ENCODE data around the gene RBM33. TPM values are rescaled to one million over a fixed set of nuclear protein-coding genes. Genes with fewer than 3 reads are reported as not detected.

RBM33 gene
- polyA plus RNA-seq, 3 donors = 15.0 to 27.7 (median 22.2) TPM

DNA sequence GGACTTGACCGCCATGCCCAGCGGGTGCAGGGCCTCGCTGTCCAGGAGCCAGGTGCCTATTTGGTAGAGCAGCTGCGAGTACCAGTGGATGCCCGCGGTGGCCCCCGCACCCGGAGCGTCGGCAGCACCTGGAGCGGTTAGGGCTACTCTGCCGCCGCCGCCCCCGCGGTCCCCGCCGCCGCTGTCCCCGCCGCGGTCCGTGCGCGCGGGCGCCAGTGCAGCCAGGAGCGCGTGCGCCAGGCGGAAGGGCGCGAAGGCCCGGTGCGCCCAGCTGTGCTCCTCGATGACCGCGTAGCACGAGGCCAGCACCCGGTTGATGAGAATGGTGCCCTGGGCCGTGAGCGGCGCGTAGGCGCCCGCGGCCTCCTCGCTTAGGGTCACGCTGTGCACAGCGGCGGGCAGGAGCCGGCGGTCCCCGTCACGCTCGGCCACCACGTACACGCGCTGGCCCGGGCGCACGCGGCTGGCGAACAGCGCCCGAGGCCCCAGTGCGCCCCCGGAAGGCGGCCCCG lies 158.5 kb downstream of the RBM33 start:
- TF ChIP-seq, protein P1, sequence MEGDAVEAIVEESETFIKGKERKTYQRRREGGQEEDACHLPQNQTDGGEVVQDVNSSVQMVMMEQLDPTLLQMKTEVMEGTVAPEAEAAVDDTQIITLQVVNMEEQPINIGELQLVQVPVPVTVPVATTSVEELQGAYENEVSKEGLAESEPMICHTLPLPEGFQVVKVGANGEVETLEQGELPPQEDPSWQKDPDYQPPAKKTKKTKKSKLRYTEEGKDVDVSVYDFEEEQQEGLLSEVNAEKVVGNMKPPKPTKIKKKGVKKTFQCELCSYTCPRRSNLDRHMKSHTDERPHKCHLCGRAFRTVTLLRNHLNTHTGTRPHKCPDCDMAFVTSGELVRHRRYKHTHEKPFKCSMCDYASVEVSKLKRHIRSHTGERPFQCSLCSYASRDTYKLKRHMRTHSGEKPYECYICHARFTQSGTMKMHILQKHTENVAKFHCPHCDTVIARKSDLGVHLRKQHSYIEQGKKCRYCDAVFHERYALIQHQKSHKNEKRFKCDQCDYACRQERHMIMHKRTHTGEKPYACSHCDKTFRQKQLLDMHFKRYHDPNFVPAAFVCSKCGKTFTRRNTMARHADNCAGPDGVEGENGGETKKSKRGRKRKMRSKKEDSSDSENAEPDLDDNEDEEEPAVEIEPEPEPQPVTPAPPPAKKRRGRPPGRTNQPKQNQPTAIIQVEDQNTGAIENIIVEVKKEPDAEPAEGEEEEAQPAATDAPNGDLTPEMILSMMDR (IDR thresholded peaks at IDR 0.05) = no peak
- no peaks in the 10 kb centered on the region for H3K36me3 ChIP-seq (replicated peaks in 1 of 2; ENCODE audit: control insufficient read depth in 1 of 2, insufficient read depth in 2 of 2, low read length in 2 of 2)
- intact Hi-C loops (cut with micrococcal nuclease) = no loop called here
- peaks cover 56 to 91% of the 10 kb centered on the region in 2 donors for H3K27me3 ChIP-seq (ENCODE audit: control insufficient read depth in 2 of 2, insufficient read depth in 2 of 2, low read length in 2 of 2)
- peaks cover 31 to 50% of the 10 kb centered on the region in 2 donors for H3K4me1 ChIP-seq (ENCODE audit: control insufficient read depth in 1 of 2, insufficient read depth in 2 of 2, low read length in 2 of 2)
- peak overlapping the region in 1 of 3 experiments; percentile 71 for H3K4me3 ChIP-seq (replicated peaks in 1 of 3; ENCODE audit: low read depth in 2 of 3, low read length in 3 of 3)
- no peak overlapping the region for H3K27ac ChIP-seq (ENCODE audit: low read depth in 1 of 2, low read length in 2 of 2)
- Mint-ChIP-seq H3K9me3 (peaks cover 0 to 26% (median 7%) of the 10 kb centered on the region in 7 donors), H3K27ac (no peak overlapping the region), H3K27me3 (ENCODE audit: low read depth in 3 of 3) (peaks cover 77 to 94% (median 84%) of the 10 kb centered on the region in 3 donors), H3K36me3 (peaks cover 0 to 2% of the 10 kb centered on the region in 2 donors), H3K4me1 (peaks cover 36% of the 10 kb centered on the region), H3K4me3 (peak overlapping the region in 1 of 2 donors; percentile 39)
- peak overlapping the region; percentile 76 for H3K4me2 ChIP-seq (replicated peaks; ENCODE audit: extremely low read depth, low read length, poor library complexity, severe bottlenecking)
- WGBS (ENCODE audit: insufficient coverage) = 9% methylated on average over 70 of the region's 70 CpGs
- no peak for DNase-seq
- peaks cover 0 to 5% of the 10 kb centered on the region in 2 donors for H3K9me3 ChIP-seq (replicated peaks in 1 of 2; ENCODE audit: control insufficient read depth in 1 of 2, insufficient read depth in 1 of 2, low read length in 2 of 2)
- no peak overlapping the region for H3K9ac ChIP-seq (ENCODE audit: insufficient read depth, low read length, poor library complexity, severe bottlenecking)
- H3K79me2 ChIP-seq (ENCODE audit: insufficient read depth, low read length) = no peaks in the 10 kb centered on the region
- H2AFZ ChIP-seq (ENCODE audit: insufficient read depth, low read depth, low read length, poor library complexity, severe bottlenecking) = no peak overlapping the region
- no peaks in the 10 kb centered on the region for H4K20me1 ChIP-seq (ENCODE audit: insufficient read depth, low read length)

- H3K9me3 ChIP-seq (replicated peaks in 1 of 2; ENCODE audit: control insufficient read depth in 1 of 2, insufficient read depth in 1 of 2, low read length in 2 of 2) = peaks cover 0 to 5% of the 10 kb centered on the region in 2 donors
- peak overlapping the region; percentile 80 to 96 for H3K4me3 Mint-ChIP-seq
- DNase-seq = no peak
- H3K4me2 ChIP-seq (replicated peaks; ENCODE audit: extremely low read depth, low read length, poor library complexity, severe bottlenecking) = peak overlapping the region; percentile 76
- no peaks in the 10 kb centered on the region for H4K20me1 ChIP-seq (ENCODE audit: insufficient read depth, low read length)
- H3K4me3 ChIP-seq (replicated peaks in 1 of 3; ENCODE audit: low read depth in 2 of 3, low read length in 3 of 3) = peak overlapping the region; percentile 29 to 71 (median 34)
- TF ChIP-seq, protein P1 (IDR thresholded peaks at IDR 0.05) = no peak
- H3K79me2 ChIP-seq (ENCODE audit: insufficient read depth, low read length) = no peaks in the 10 kb centered on the region
- peak overlapping the region; percentile 61 for H2AFZ ChIP-seq (ENCODE audit: insufficient read depth, low read depth, low read length, poor library complexity, severe bottlenecking)
- intact Hi-C loops (cut with micrococcal nuclease) = no loop called here
- peaks cover 80 to 94% (median 83%) of the 10 kb centered on the region in 3 donors for H3K27me3 Mint-ChIP-seq (ENCODE audit: low read depth in 3 of 3)
- H3K9me3 Mint-ChIP-seq = peaks cover 0 to 24% (median 7%) of the 10 kb centered on the region in 7 donors
- peaks cover 28 to 50% of the 10 kb centered on the region in 2 donors for H3K4me1 ChIP-seq (ENCODE audit: control insufficient read depth in 1 of 2, insufficient read depth in 2 of 2, low read length in 2 of 2)
- H3K9ac ChIP-seq (ENCODE audit: insufficient read depth, low read length, poor library complexity, severe bottlenecking) = no peak overlapping the region
- H3K36me3 Mint-ChIP-seq = no peaks in the 10 kb centered on the region
- peak overlapping the region in 1 of 7 donors; percentile 78 for H3K27ac Mint-ChIP-seq
- H3K4me1 Mint-ChIP-seq = peaks cover 31% of the 10 kb centered on the region
- peaks cover 62 to 92% of the 10 kb centered on the region in 2 donors for H3K27me3 ChIP-seq (ENCODE audit: control insufficient read depth in 2 of 2, insufficient read depth in 2 of 2, low read length in 2 of 2)
- H3K36me3 ChIP-seq (replicated peaks in 1 of 2; ENCODE audit: control insufficient read depth in 1 of 2, insufficient read depth in 2 of 2, low read length in 2 of 2) = no peaks in the 10 kb centered on the region
- no peak overlapping the region for H3K27ac ChIP-seq (ENCODE audit: low read depth in 1 of 2, low read length in 2 of 2)
- under 1% methylated on average over 90 of the region's 96 CpGs for WGBS (ENCODE audit: insufficient coverage)
Observed at GRCh38 chr7:155803418-155804376, 159.2 kb downstream of the RBM33 start.
